Stimulated activated CD4-positive, alpha-beta T cell treated with anti-CD3 and anti-CD28 coated beads, Interleukin-1b, Interleukin-23, amount 100 ng/mL, for 4 hours (primary cell): ENCODE results near the gene EIF2D.

Source experiments
- DNase-seq, 2 donors: peaks; one replicate each; pipeline ENCODE4 v3.0.0-alpha.2; 2020; ENCODE audit warnings: low read depth in 2 of 2

EIF2D gene

DNA sequence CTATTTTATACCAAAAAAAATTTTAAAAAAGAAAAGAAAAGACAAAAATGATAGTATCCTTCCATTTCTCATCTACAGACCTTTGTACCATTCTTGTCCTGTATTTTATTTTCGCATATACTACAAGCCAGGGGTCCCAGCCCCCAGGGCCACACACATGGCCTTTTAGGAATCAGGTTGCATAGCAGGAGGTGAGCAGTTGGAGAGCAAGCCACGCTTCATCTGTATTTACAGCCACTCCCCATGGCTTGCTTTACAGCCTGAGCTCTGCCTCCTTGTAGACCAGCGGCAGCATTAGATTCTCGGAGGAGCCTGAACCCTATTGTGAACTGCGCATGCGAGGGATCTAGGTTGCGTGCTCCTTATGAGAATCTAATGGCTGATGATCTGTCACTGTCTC lies 65.2 kb downstream of the EIF2D start:
- DNase-seq = no peak

- DNase-seq = no peak
These were observed 66.9 kb downstream of the EIF2D start for GRCh38 chr1:206545351-206545750.

DNA sequence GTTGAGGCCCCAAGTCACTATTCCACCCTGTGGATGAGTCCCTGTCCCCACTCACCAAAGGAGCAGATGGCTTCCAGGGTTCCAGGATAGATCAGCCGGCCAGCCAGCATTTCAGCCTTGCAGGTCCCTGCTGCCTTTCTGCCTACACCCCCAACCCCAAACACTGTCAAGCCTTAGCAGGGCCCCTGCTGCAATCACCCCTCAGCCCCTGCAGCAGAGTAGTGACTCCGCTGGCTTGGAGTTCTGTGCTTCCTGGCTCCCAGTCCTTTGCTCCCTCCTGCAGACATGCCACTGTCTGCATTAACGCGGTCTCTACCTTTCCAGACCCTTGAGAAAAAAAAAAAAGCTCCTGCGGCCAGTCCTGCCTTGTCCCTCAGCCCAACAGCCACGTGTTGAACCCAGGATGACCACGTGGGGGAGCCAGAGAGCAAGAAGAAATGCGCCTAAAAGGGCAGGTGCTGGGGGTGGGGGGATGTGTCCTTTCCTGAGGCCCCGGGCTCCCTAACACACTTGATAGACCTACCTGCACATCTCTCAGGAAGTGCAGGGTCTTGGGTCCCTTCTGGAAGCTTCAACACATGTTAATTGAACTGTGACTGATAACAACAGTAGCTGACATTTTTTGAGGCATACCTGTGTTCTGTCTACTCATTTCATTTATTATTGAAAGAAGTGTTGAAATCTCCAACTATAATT lies 67.6 kb downstream of the EIF2D start:
- peak; percentile 81 to 87 for DNase-seq
